GM18505 (cell line): ENCODE data around the gene ZNF608.

Experiments used
- ATAC-seq: cut with Tn5 transposase; IDR thresholded peaks from one replicate; pipeline ENCODE4 v1.9.1; 2021; ENCODE audit not compliant: unreplicated experiment
- POLR2A ChIP-seq: IDR thresholded peaks from 4 replicates; pipeline ENCODE4 v1.6.1; 2011; ENCODE audit warnings: borderline replicate concordance; ENCODE audit not compliant: insufficient read depth, insufficient read length; ENCODE audit errors: extremely low read depth

ZNF608 gene

DNA sequence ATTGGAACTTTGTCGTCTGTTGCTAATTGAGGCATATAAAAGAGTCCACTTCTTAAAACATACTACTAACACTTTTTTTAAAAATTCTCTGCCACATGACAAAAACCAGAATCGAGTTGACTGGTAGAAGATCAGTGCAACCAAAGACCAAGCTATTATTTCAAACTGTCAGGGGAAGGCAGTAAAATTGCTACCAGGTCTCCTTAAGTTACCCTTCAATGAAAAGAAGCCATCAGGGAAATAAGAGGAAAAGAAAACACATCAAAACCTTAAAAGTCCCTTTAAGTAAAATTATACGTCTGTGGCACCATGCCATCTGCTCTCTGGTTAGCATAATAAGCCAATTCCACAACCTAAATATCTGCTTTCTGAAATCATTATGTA lies 9.6 kb downstream of the ZNF608 start:
- no peak for ATAC-seq
- no peak for TF ChIP-seq POLR2A

DNA sequence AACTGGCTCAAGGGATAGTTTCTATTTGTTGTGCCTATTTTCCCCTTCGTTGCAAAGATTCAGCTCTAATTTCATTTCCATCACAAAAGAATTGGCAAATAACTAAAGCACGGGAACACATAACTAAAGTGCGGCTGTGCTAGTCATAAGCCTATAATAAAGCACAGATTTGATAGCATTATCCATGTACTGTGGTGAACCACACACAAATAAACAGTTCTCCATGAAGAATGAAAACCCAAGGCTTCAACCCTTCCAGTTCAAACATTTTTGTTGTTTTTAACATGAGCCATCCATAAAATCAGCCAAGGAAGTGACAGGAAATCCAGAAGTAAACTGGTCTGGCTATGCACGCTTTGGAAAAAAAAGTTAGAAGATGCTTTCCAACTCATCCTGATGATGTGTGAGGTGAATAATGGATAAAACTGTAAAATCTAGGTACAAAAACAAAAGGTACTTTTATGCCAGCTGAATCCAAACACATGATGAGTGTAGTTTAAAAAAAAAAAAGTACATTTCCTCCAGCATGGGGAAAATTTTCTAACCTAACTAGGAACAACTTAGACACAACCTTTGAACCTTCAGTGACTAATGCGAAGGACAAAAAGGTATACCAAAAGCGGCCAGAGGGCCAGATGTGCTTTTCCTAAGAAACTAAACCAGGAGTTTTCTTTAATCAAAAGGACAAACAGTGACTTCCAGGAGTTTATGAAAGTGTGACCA lies 10.2 kb downstream of the ZNF608 start:
- ATAC-seq, result no peak
- TF ChIP-seq POLR2A, result no peak

GRCh38 chr5:124735169-124735858 lies 11.1 kb downstream of the ZNF608 start:
- no peak for ATAC-seq
- no peak for TF ChIP-seq POLR2A

DNA sequence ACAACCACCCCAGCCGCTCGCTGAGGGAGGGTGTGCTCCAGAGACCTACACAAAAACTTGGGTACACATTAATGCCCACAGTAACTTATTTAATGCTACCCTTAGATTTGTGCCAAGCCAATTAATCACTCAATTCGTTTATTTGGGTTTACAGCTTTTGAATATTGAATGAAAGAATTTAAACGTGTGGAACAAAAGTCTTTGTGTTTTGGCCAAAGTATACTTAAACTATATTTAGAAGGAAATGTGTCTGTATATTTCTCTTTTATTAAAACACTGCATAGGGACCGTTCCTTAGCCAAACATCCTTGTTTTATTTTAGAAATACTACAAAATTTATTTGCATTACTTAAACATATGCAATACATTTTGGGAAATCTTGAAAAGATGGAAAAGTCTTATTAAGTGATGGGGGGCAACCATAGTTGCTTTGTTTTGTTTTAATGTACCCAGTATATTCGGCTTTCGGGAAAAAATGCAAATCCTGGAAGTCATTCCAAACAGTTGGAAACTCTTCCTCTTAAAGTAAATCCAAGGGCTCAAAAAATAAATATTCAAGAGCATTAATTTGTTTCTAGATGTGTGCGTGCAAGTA lies 11.8 kb downstream of the ZNF608 start:
- ATAC-seq, result no peak
- TF ChIP-seq POLR2A, result no peak

- no peak for TF ChIP-seq POLR2A
- no peak for ATAC-seq
These were observed 13.1 kb downstream of the ZNF608 start for GRCh38 chr5:124733329-124733650.

DNA sequence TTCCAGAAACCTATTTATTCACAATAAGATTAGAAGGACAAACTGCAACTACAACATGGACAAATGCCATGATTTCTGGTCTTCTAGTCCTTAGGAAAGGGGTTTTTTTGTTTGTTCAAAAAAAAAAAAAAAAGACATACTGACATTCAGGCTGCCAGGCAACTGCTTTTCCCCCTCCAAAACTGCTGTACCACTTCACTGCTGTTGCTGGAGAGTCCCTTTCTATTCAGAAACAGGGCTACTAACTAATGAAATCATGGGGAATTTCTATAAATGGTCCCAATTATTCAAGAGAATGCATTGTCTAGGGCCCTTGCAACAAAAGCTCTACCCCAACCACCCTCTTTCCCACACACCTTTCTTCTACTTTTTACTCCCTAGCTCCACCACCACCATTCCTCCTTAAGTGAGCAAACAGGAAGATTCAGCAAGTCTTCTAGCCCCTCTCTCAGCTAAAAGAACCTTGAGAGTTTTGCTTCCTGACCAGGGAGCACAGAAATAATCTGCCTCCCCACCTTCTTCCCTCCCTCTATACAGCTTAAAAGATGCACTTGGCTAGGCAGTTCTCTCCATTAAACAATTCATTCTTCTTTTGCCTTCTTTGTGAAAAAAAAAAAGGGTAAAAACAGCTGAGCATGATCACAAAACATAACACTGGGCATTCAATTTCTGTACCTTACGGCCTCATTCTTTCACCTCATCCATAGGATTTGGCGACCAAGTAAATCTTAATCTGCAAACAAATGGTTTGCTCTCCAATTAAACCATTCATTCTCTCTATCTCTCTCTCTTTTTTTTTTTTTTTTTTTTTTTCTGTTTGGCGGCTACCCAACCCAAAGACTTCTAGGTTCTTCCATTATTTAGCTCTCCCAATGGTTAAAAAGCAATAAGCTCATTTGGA lies 13.8 kb downstream of the ZNF608 start:
- no peak for ATAC-seq

GRCh38 chr5:124730381-124730780 lies 16.1 kb downstream of the ZNF608 start:
- TF ChIP-seq POLR2A, result no peak
- ATAC-seq, result peak; percentile 12

More for the DNA sequence above, 13.8 kb downstream of the ZNF608 start:
- TF ChIP-seq POLR2A, result no peak

DNA sequence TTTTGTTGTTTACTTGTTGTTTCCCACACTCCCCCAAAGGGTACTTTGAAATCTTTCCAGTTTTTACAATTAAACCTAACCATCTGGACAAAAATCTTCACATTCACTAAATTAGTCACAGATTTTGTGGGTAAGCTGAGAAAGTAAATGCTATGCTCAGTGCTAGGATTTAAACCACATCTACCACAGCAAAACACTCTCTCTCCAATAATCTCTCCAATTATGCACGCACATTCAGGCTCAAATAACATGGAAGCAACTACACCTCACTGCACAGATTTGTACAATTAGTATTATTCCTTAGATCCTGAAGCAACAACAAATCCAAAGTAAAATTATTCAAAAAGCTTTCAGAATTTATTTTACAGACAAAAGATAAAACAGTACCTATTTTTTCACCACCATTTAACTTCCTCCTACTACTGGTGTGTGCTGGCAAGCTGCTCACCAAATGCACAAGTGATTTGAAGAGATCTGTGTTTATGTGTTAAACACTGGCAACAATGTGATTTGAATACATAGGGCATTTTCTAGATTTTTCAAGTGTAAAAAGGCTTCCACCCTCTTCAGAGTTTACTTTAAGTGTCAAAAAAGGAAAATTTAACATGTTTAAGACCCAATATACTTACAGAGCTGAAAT lies 16.6 kb downstream of the ZNF608 start:
- TF ChIP-seq POLR2A, result no peak
- ATAC-seq, result peak; percentile 50

- ATAC-seq, result no peak
- no peak for TF ChIP-seq POLR2A
These were observed 17.5 kb downstream of the ZNF608 start for GRCh38 chr5:124728968-124729332.

DNA sequence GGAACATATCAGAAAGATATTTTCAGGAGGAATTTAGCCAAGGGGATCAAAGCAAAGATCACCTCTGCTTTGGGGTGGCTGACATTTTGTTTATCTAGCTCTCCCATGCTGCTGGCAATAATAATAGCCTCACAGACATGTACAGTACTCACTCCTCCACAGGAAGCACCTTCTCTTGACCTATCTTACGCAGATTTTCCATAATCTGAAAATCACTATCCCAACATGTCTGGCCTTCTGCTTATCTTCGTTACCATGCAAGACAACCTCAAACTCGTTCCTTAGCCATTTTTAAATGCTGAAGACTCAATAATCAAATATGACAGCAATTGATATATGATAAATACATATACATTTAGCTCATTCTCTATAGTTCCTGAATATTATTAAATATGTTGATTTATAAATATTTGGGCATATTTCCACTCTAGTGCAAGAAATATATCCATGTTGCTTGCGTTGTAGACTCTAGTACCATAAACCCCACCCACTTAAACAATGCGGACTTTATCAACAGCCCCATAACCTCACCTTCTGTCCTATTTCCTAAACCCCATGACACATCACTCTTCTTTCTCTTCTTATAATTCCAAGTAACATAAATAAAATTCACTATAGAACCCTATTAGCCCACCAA lies 18.0 kb downstream of the ZNF608 start:
- TF ChIP-seq POLR2A, result no peak
- no peak for ATAC-seq

DNA sequence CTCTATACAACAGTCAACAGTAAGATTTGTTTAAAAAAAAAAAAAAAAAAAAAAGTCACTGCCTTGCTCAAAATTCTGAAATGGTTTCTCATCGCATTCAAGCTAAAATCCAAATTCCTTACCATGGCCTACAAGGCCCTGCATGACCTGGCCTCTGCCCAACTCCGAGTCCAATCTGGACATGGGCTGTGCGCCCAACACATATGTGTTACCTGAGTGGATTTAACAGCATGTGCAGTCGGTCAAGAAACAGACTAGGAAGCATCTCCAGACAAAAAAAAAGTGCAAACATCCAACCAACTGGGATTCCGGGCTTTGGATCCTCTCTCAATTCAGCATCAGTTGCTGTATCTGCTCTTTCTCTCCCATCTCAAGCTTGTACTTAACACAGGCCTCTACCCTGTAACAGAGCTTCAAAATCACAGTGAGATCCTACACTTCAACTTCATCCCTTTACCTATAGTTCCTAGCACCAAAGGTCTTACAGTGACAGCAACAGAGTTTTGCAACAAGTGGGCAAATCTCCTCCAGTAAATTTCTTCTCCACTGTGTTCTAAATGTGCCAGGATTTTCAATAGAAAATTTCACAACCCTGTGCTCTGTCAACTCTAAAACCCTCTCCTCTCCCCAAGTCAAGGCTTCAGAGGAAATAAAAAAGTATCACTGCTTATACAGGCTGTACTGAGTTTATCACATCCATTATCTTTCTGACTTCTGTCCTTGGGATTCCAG lies 19.6 kb downstream of the ZNF608 start:
- no peak for ATAC-seq
- TF ChIP-seq POLR2A, result no peak

DNA sequence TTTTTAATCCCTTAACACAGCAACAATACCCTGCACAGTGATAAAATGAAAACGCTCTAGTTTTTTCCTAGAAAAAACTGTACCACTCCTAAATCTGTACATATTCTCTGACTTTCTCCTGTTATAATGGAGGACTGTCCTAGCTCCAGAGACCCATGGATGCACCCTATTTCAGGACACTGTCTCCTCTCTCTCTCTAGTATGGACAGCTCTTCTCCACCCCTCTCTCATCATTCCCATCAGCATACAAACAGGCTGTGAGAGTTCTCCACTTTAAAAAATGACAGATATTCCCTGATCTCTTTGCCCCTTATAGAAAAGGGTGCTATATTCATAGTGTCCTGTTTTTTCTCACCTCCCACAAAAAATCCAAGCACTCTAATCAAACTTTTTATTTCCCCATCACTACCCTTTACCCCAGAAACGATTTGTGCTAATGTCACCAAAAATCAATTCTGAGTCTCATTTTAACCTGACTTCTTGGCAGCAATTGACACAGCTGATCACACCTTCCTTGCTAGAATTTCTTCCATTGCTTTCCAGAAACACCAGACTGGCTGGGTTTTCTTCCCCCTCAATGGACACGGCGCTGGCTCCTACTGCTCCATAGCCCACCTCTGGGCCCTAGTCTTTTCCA lies 20.7 kb downstream of the ZNF608 start:
- no peak for TF ChIP-seq POLR2A
- ATAC-seq, result no peak

- TF ChIP-seq POLR2A, result no peak
- peak; percentile 58 for ATAC-seq
These were observed 21.4 kb downstream of the ZNF608 start for GRCh38 chr5:124725040-124725434.
